ENCODE measurements around the gene TSC2. TPM values are rescaled to one million over a fixed set of nuclear protein-coding genes. Genes with fewer than 3 reads are reported as not detected.
A peak's percentile ranks its signal among the peaks of the same experiment; 100 is the strongest.
"Not testable (repeated sequence)": the region's sequence is repeated elsewhere in the genome, so short reads cannot be mapped to it uniquely, and the experiment has no call there.

Gene TSC2
- total RNA-seq, 4 donors from 2014 or later, result 75.4 to 507 (median 111) TPM

DNA sequence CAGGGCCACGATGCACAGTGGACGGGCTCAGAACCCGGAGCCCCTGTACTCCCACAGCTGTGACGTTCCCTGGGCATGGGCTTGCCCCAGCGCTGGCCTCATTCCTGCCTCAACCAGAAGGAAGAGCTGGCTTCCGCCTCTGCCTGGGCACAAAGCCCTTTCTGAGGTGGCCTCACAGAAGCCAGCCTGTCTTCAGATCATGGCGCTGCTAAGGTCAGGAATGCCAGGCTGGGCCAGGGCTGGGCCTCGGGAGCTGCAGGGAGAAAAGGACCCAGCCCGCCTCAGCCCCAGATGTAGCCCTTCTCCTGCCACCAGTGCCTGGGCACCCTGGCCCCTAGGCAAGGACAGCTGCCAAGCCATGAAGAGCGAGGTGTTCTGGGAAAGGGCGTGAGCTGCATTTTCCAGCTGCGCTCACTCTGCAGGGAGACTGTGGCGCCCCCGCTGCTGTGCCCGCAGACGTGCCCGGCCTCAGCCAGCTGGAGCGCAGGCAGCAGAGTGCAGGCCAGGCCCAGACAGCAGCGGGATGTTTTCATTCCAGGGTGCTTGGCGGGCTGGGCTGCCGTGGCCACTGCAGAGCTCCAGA is 78.5 kb downstream of the TSC2 start:
- H3K9me3 ChIP-seq; DNase-seq (ENCODE audit: low spot score in 2 of 2); H3K36me3 ChIP-seq; H3K4me3 ChIP-seq; H3K27me3 ChIP-seq: not testable (repeated sequence)
- 28 to 35% methylated on average over 16 to 17 of the region's 21 CpGs for WGBS, 2 donors
- Histone ChIP-seq H3K4me1 (peaks cover 0 to 86% (median 63%) of the 10 kb centered on the region in 4 donors), H3K27ac (peak overlapping the region; percentile 76 to 87 (median 85))
- TF ChIP-seq, protein P1, sequence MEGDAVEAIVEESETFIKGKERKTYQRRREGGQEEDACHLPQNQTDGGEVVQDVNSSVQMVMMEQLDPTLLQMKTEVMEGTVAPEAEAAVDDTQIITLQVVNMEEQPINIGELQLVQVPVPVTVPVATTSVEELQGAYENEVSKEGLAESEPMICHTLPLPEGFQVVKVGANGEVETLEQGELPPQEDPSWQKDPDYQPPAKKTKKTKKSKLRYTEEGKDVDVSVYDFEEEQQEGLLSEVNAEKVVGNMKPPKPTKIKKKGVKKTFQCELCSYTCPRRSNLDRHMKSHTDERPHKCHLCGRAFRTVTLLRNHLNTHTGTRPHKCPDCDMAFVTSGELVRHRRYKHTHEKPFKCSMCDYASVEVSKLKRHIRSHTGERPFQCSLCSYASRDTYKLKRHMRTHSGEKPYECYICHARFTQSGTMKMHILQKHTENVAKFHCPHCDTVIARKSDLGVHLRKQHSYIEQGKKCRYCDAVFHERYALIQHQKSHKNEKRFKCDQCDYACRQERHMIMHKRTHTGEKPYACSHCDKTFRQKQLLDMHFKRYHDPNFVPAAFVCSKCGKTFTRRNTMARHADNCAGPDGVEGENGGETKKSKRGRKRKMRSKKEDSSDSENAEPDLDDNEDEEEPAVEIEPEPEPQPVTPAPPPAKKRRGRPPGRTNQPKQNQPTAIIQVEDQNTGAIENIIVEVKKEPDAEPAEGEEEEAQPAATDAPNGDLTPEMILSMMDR (IDR thresholded peaks at IDR 0.05), result peak in 1 of 5 experiments; percentile 0
- peak in 1 of 2 donors; percentile 60 for TF ChIP-seq EP300 (IDR thresholded peaks at IDR 0.05)

DNA sequence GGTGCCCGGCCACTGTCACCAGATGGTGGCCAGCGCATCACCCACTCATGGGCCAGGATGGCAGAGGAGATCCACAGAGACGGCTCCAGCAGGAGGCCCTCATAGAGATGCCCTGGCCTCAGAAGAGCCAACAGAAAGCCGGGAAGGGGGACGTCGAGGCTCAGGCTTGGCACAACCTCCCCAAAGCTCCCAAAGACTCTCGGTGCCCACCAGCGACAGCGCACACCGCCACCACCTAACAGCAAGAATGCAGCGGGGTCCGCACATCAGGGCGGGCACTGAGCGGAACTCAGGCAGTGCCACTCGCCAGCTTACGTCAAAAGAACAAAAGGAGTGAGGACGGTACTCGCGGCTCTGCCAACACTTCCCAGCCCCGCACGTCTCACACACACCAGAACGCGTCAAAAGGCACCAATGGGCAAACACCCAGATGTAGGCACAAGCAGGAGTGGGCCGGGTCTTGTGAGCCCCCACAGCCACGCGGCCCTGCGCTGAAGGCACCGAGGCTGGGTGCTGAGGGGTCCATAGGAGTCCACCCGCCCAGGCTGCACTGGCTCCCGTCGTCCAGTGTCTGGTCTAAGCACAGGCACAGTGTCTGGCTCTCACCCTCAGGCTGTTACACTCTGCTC is 79.3 kb downstream of the TSC2 start:
- WGBS, 2 donors, result 70 to 81% methylated on average over 20 to 30 of the region's 31 CpGs
- DNase-seq (ENCODE audit: low spot score in 2 of 2); H3K4me3 ChIP-seq; H3K27me3 ChIP-seq; H3K36me3 ChIP-seq; H3K9me3 ChIP-seq: not testable (repeated sequence)
- H3K27ac ChIP-seq, result peak overlapping the region; percentile 76 to 87 (median 85)
- H3K4me1 ChIP-seq, result peaks cover 0 to 86% (median 58%) of the 10 kb centered on the region in 4 donors

DNA sequence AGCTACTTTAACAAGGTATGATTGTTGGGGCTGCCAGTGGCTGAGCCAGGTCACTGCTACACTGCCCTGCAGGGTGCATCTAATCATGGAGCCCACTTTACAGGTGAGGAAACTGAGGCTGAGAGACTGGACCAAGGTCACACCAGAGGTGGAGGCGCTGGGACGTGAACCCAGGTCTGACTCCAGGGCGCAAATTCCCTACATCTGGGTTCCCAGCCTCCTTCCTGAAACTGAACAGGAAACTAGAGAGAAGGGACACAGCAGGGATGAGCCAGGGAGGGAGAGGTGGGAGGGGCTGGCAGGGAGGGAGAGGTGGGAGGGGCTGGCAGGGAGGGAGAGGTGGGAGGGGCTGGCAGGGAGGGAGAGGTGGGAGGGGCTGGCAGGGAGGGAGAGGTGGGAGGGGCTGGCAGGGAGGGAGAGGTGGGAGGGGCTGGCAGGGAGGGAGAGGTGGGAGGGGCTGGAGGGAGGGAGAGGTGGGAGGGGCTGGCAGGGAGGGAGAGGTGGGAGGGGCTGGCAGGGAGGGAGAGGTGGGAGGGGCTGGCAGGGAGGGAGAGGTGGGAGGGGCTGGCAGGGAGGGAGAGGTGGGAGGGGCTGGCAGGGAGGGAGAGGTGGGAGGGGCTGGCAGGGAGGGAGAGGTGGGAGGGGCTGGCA is 80.0 kb downstream of the TSC2 start:
- WGBS, 2 donors, result 6% methylated on average over 3 of the region's 3 CpGs; no CpG with 5 or more reads in 1 of the 2 donors
- H3K4me3 ChIP-seq; H3K27me3 ChIP-seq; DNase-seq (ENCODE audit: low spot score in 2 of 2); H3K36me3 ChIP-seq; H3K9me3 ChIP-seq: not testable (repeated sequence)
- H3K4me1 ChIP-seq, result peaks cover 0 to 80% (median 55%) of the 10 kb centered on the region in 4 donors
- peak overlapping the region; percentile 76 to 87 (median 85) for H3K27ac ChIP-seq

DNA sequence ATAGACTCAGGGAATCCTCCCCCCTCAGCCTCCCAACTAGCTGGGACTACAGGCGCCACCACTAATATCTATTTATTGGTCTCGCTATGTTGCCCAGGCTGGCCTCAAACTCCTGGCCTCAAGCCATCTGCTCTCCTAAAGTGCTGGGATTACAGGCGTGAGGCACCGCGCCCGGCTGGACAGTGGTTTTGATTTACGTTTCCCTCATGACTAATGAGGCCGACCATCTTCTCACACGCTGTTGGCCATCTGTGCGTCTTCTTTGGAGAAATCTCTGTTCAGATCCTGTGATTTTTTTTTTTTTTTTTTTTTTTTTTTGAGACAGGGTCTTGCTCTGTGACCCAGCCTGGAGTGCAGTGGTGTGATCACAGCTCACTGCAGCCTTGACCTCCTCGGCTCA is 81.5 kb downstream of the TSC2 start:
- H3K4me3 ChIP-seq; H3K9me3 ChIP-seq; H3K36me3 ChIP-seq; DNase-seq (ENCODE audit: low spot score in 2 of 2); H3K27me3 ChIP-seq: not testable (repeated sequence)
- H3K4me1 ChIP-seq, result peaks cover 0 to 72% (median 44%) of the 10 kb centered on the region in 4 donors
- peak overlapping the region in 1 of 4 donors; percentile 77 for H3K27ac ChIP-seq
- 70 to 73% methylated on average over 9 to 10 of the region's 11 CpGs for WGBS, 2 donors

- H3K27me3 ChIP-seq; H3K4me3 ChIP-seq; H3K9me3 ChIP-seq; DNase-seq (ENCODE audit: low spot score in 2 of 2); H3K36me3 ChIP-seq: not testable (repeated sequence)
- WGBS, 2 donors, result 68 to 71% methylated on average over 15 of the region's 22 CpGs
- Histone ChIP-seq H3K27ac (peak overlapping the region in 1 of 4 donors; percentile 34), H3K4me1 (peaks cover 0 to 65% (median 38%) of the 10 kb centered on the region in 4 donors)
These were observed 82.2 kb downstream of the TSC2 start for GRCh38 chr16:2129890-2130447.

DNA sequence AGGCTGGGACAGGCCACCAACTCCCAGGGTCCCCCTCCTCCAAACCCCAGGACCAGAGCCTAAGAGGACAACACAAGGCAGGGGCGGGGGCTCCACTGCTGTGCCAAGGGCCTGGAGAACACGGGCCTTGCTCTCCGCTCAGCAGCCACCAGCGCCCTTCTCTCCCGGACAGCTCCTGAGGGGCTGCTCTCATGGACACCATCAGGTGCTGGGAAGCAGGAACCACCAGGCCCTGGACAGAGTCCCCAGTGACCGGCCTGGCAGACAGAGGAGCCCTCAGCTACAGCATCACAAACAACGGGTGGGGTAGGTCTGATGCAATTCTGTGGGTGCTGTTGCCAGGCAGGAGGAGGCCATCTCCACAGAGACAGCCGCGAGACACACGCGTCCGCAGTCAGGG is 86.0 kb downstream of the TSC2 start:
- H3K36me3 ChIP-seq; DNase-seq (ENCODE audit: low spot score in 2 of 2); H3K9me3 ChIP-seq; H3K27me3 ChIP-seq: not testable (repeated sequence)
- 30% methylated on average over 2 of the region's 12 CpGs; no CpG with 5 or more reads in 1 of the 2 donors for WGBS, 2 donors
- H3K27ac ChIP-seq, result peak overlapping the region in 2 of 4 donors; percentile 72 to 77
- peak overlapping the region in 2 of 4 donors; percentile 22 to 26 for H3K4me3 ChIP-seq
- H3K4me1 ChIP-seq, result peaks cover 0 to 35% (median 7%) of the 10 kb centered on the region in 4 donors

DNA sequence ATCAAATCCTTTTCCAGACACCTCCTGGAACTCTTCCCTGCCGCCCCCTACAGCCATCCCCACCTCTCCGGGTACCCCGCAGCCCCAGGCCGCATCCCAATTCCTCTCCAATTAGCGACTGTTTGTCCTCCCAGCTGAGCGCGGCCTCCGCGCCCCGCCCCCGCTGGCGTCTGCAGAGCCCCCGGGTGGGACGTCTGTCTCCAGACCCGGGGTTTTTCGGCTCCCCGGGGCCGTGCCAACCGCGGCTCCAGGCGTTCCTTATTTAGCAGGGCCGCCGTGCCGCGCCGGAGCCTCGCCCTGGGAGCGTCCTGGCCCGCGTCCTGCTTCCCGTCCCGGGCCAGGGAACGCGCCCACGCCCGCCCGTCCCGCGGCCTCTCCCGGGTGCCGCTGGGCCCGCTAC is 87.3 kb downstream of the TSC2 start:
- WGBS, 2 donors, result 0% methylated on average over 16 to 20 of the region's 42 CpGs
- Histone ChIP-seq H3K4me1 (peaks cover 0 to 32% (median 2%) of the 10 kb centered on the region in 4 donors), H3K27ac (peak overlapping the region in 3 of 4 donors; percentile 78 to 89 (median 86)), H3K4me3 (peak overlapping the region; percentile 52 to 83 (median 60))
- not testable (repeated sequence) for DNase-seq (ENCODE audit: low spot score in 2 of 2); H3K36me3 ChIP-seq; H3K27me3 ChIP-seq; H3K9me3 ChIP-seq
